ENCODE results near the gene SPTBN2.

The SPTBN2 gene

DNA sequence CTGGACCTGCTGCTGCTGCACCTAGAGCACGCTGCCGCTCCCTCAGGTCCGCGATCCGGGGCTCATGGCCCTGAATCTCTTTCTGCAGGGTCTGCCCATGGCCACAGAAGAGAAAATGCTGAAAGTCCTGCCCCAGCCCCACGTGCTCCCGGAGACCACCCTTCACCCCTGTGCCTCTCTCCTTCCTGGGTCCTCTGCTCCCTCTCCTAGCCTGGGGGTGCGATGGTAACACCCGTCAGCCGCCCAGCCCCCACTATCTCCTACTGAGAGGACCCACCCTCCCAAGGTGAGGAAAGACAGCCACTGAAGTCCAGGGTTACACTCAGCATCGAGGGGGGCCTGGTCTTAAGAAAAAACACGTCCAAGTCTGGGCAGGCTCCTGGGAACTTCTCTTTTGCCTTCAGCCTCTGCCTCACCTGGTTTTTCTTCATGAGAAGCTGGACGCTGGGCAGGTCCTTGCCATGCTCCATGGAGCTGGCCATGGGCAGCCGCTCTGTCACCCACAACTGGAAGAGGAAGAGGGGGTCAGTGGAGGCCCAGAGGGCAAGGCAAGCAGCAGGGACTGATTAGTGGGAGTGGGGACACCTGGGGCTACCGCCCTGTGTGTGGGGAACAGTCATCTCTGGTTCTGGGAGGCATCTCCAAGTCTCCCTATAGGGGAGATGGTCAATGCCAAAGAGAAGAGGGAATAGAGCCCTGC, 35.5 kb downstream of the SPTBN2 start:
- Histone ChIP-seq H2BK5ac (ENCODE audit: low read depth, low read length, poor library complexity, severe bottlenecking) (no peak overlapping the region), H3K23ac (ENCODE audit: low read length in 2 of 2) (no peak overlapping the region), H3K9ac (ENCODE audit: low read length) (no peak overlapping the region), H3K9me3 (ENCODE audit: control insufficient read depth, low read length) (peaks cover under 1% of the 10 kb centered on the region), H3K4me3 (ENCODE audit: insufficient read depth in 1 of 2, low read depth in 1 of 2, low read length in 2 of 2) (no peak overlapping the region), H2AFZ (ENCODE audit: low read depth, low read length) (no peak overlapping the region), H3K4ac (ENCODE audit: low read depth in 1 of 2, low read length in 2 of 2) (no peak overlapping the region), H3K18ac (ENCODE audit: low read depth in 1 of 2, low read length in 2 of 2) (no peak overlapping the region), H3K27ac (ENCODE audit: low read length, poor library complexity, severe bottlenecking) (no peak overlapping the region), H3K4me2 (ENCODE audit: low read length, poor library complexity, severe bottlenecking) (no peak overlapping the region), H3K4me1 (ENCODE audit: control insufficient read depth, insufficient read depth, low read depth, low read length) (no peaks in the 10 kb centered on the region), H2BK15ac (ENCODE audit: low read depth, poor library complexity, severe bottlenecking) (no peak overlapping the region), H4K8ac (ENCODE audit: low read length) (no peak overlapping the region), H3K36me3 (ENCODE audit: control insufficient read depth in 1 of 2, insufficient read depth in 2 of 2, low read depth in 1 of 2, low read length in 2 of 2) (peaks cover 0 to 92% of the 10 kb centered on the region in 2 experiments), H3K14ac (ENCODE audit: low read length in 2 of 2) (no peak overlapping the region), H3K79me1 (replicated peaks; ENCODE audit: low read length, poor library complexity, severe bottlenecking) (peaks cover 14% of the 10 kb centered on the region), H3K27me3 (ENCODE audit: control insufficient read depth in 1 of 2, insufficient read depth in 1 of 2, low read length in 2 of 2) (peaks cover 0 to 2% of the 10 kb centered on the region in 2 experiments), H2AK5ac (ENCODE audit: low read length, severe bottlenecking) (no peak overlapping the region), H2BK120ac (ENCODE audit: low read depth, low read length) (no peak overlapping the region), H2BK12ac (ENCODE audit: low read length in 2 of 2) (no peak overlapping the region), H4K91ac (ENCODE audit: low read length) (no peak overlapping the region)
- 92% methylated on average over 15 of the region's 15 CpGs for WGBS
- no peak for DNase-seq

DNA sequence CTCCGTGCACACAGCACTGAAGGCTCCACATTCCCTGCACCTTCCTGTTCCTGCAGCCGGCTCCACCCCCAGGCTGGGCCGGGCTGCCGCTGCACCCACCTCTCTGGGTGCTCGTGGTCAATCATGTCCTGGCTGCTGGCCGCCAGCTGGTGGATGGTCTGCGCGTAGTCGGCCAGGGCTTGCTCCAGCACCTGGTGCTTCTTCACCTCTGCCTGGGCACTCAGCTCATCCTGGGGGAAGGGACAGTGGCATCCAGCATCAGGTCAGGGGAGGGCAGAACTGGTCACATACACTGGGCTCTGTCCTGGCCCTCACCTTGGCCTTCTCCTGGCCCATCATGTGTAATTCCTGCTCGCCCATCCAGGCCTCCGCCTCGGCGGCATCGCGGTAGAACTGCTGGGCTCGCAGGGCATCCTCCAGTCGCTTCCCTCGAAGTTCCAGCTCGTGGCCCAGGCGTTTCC, 36.1 kb downstream of the SPTBN2 start:
- H2BK5ac ChIP-seq (ENCODE audit: low read depth, low read length, poor library complexity, severe bottlenecking) = no peak overlapping the region
- 92% methylated on average over 20 of the region's 20 CpGs for WGBS
- H3K36me3 ChIP-seq (ENCODE audit: control insufficient read depth in 1 of 2, insufficient read depth in 2 of 2, low read depth in 1 of 2, low read length in 2 of 2) = peaks cover 0 to 92% of the 10 kb centered on the region in 2 experiments
- no peak overlapping the region for H3K14ac ChIP-seq (ENCODE audit: low read length in 2 of 2)
- H2AFZ ChIP-seq (ENCODE audit: low read depth, low read length) = no peak overlapping the region
- H2BK15ac ChIP-seq (ENCODE audit: low read depth, poor library complexity, severe bottlenecking) = no peak overlapping the region
- H3K4ac ChIP-seq (ENCODE audit: low read depth in 1 of 2, low read length in 2 of 2) = no peak overlapping the region
- no peak overlapping the region for H4K8ac ChIP-seq (ENCODE audit: low read length)
- no peak for DNase-seq
- H3K27me3 ChIP-seq (ENCODE audit: control insufficient read depth in 1 of 2, insufficient read depth in 1 of 2, low read length in 2 of 2) = peaks cover 0 to 5% of the 10 kb centered on the region in 2 experiments
- H3K18ac ChIP-seq (ENCODE audit: low read depth in 1 of 2, low read length in 2 of 2) = no peak overlapping the region
- H3K4me1 ChIP-seq (ENCODE audit: control insufficient read depth, insufficient read depth, low read depth, low read length) = no peaks in the 10 kb centered on the region
- no peak overlapping the region for H3K23ac ChIP-seq (ENCODE audit: low read length in 2 of 2)
- H3K27ac ChIP-seq (ENCODE audit: low read length, poor library complexity, severe bottlenecking) = no peak overlapping the region
- no peaks in the 10 kb centered on the region for H3K9me3 ChIP-seq (ENCODE audit: control insufficient read depth, low read length)
- no peak overlapping the region for H2BK120ac ChIP-seq (ENCODE audit: low read depth, low read length)
- H4K91ac ChIP-seq (ENCODE audit: low read length) = no peak overlapping the region
- no peak overlapping the region for H3K4me2 ChIP-seq (ENCODE audit: low read length, poor library complexity, severe bottlenecking)
- H3K4me3 ChIP-seq (ENCODE audit: insufficient read depth in 1 of 2, low read depth in 1 of 2, low read length in 2 of 2) = no peak overlapping the region
- peaks cover 14% of the 10 kb centered on the region for H3K79me1 ChIP-seq (replicated peaks; ENCODE audit: low read length, poor library complexity, severe bottlenecking)
- no peak overlapping the region for H3K9ac ChIP-seq (ENCODE audit: low read length)
- H2BK12ac ChIP-seq (ENCODE audit: low read length in 2 of 2) = no peak overlapping the region
- no peak overlapping the region for H2AK5ac ChIP-seq (ENCODE audit: low read length, severe bottlenecking)

- Histone ChIP-seq H2BK15ac (ENCODE audit: low read depth, poor library complexity, severe bottlenecking) (no peak overlapping the region), H3K9ac (ENCODE audit: low read length) (no peak overlapping the region), H2BK12ac (ENCODE audit: low read length in 2 of 2) (no peak overlapping the region), H2AK5ac (ENCODE audit: low read length, severe bottlenecking) (no peak overlapping the region), H3K4me3 (ENCODE audit: insufficient read depth in 1 of 2, low read depth in 1 of 2, low read length in 2 of 2) (no peak overlapping the region), H3K23ac (ENCODE audit: low read length in 2 of 2) (peak overlapping the region in 1 of 2 experiments; percentile 34), H3K36me3 (ENCODE audit: control insufficient read depth in 1 of 2, insufficient read depth in 2 of 2, low read depth in 1 of 2, low read length in 2 of 2) (peaks cover 0 to 92% of the 10 kb centered on the region in 2 experiments), H3K18ac (ENCODE audit: low read depth in 1 of 2, low read length in 2 of 2) (no peak overlapping the region), H2AFZ (ENCODE audit: low read depth, low read length) (no peak overlapping the region), H2BK120ac (ENCODE audit: low read depth, low read length) (no peak overlapping the region), H3K27ac (ENCODE audit: low read length, poor library complexity, severe bottlenecking) (no peak overlapping the region), H2BK5ac (ENCODE audit: low read depth, low read length, poor library complexity, severe bottlenecking) (no peak overlapping the region), H3K4ac (ENCODE audit: low read depth in 1 of 2, low read length in 2 of 2) (no peak overlapping the region), H4K8ac (ENCODE audit: low read length) (no peak overlapping the region), H3K14ac (ENCODE audit: low read length in 2 of 2) (no peak overlapping the region), H3K9me3 (ENCODE audit: control insufficient read depth, low read length) (no peaks in the 10 kb centered on the region), H4K91ac (ENCODE audit: low read length) (no peak overlapping the region), H3K27me3 (ENCODE audit: control insufficient read depth in 1 of 2, insufficient read depth in 1 of 2, low read length in 2 of 2) (peaks cover 0 to 6% of the 10 kb centered on the region in 2 experiments), H3K79me1 (replicated peaks; ENCODE audit: low read length, poor library complexity, severe bottlenecking) (peaks cover 14% of the 10 kb centered on the region), H3K4me1 (ENCODE audit: control insufficient read depth, insufficient read depth, low read depth, low read length) (no peaks in the 10 kb centered on the region), H3K4me2 (ENCODE audit: low read length, poor library complexity, severe bottlenecking) (no peak overlapping the region)
- no peak for DNase-seq
- 89% methylated on average over 15 of the region's 18 CpGs for WGBS
Measured at GRCh38 chr11:66692446-66692845, 36.6 kb downstream of the SPTBN2 start.

- 94% methylated on average over 37 of the region's 38 CpGs for WGBS
- Histone ChIP-seq H3K4me3 (ENCODE audit: insufficient read depth in 1 of 2, low read depth in 1 of 2, low read length in 2 of 2) (no peak overlapping the region), H3K14ac (ENCODE audit: low read length in 2 of 2) (no peak overlapping the region), H2BK12ac (ENCODE audit: low read length in 2 of 2) (no peak overlapping the region), H3K9me3 (ENCODE audit: control insufficient read depth, low read length) (no peaks in the 10 kb centered on the region), H3K36me3 (ENCODE audit: control insufficient read depth in 1 of 2, insufficient read depth in 2 of 2, low read depth in 1 of 2, low read length in 2 of 2) (peaks cover 0 to 92% of the 10 kb centered on the region in 2 experiments), H3K23ac (ENCODE audit: low read length in 2 of 2) (no peak overlapping the region), H4K91ac (ENCODE audit: low read length) (no peak overlapping the region), H2BK15ac (ENCODE audit: low read depth, poor library complexity, severe bottlenecking) (no peak overlapping the region), H3K79me1 (replicated peaks; ENCODE audit: low read length, poor library complexity, severe bottlenecking) (peaks cover 12% of the 10 kb centered on the region), H2AFZ (ENCODE audit: low read depth, low read length) (no peak overlapping the region), H3K27ac (ENCODE audit: low read length, poor library complexity, severe bottlenecking) (no peak overlapping the region), H2BK120ac (ENCODE audit: low read depth, low read length) (no peak overlapping the region), H3K9ac (ENCODE audit: low read length) (no peak overlapping the region), H3K4me2 (ENCODE audit: low read length, poor library complexity, severe bottlenecking) (no peak overlapping the region), H3K27me3 (ENCODE audit: control insufficient read depth in 1 of 2, insufficient read depth in 1 of 2, low read length in 2 of 2) (peaks cover 0 to 10% of the 10 kb centered on the region in 2 experiments), H3K4me1 (ENCODE audit: control insufficient read depth, insufficient read depth, low read depth, low read length) (no peaks in the 10 kb centered on the region), H3K4ac (ENCODE audit: low read depth in 1 of 2, low read length in 2 of 2) (no peak overlapping the region), H4K8ac (ENCODE audit: low read length) (no peak overlapping the region), H2AK5ac (ENCODE audit: low read length, severe bottlenecking) (no peak overlapping the region), H3K18ac (ENCODE audit: low read depth in 1 of 2, low read length in 2 of 2) (no peak overlapping the region), H2BK5ac (ENCODE audit: low read depth, low read length, poor library complexity, severe bottlenecking) (no peak overlapping the region)
- no peak for DNase-seq
Measured at GRCh38 chr11:66691311-66691980, 37.6 kb downstream of the SPTBN2 start.
